ENCODE data around the gene SPATA2L. TPM values are rescaled to one million over a fixed set of nuclear protein-coding genes. Genes with fewer than 3 reads are reported as not detected.
A peak's percentile ranks its signal among the peaks of the same experiment; 100 is the strongest.

The SPATA2L gene
- total RNA-seq, 4 donors from 2014 or later, result 6.1 to 26.1 (median 8.9) TPM

DNA sequence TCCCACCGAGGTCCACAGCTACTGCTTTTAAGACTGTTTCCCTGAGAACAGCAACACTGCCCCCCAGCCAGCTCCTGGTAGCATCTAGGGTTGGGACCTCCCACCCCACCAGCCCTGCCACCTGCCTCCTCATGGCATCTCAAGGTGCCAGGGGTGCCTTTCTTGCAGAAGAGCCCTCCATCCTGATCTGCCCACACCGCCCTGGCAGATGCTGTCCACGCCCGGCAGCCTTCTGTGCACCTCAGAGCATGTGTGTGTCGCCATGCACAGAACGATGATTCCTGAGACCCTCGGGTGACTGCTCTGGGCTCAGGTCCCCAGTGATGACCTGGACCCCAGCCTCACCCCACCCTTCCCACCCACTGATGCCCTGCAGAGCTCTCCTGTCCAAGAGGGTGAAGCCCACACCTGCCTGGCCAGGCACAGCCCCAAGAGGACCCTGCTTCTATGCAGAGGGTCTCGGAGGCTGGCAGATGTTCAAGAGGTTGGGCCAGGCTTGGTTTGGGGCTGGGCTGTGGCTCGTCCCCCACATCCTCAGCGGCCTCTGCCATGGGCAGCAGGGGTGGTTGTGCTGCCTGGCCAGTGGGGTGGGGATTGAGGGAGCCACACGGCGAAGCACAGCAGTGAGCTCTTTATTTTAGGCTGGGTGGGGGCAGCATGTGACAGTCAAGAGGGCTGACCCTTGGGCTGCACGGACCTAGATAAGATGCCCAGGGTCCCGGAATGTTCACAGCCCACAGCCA lies 5.2 kb upstream of the SPATA2L start:
- no peak for TF ChIP-seq CTCF (IDR thresholded peaks at IDR 0.05)
- TF ChIP-seq POLR2A (IDR thresholded peaks at IDR 0.05), result no peak
- intact Hi-C loops (cut with DNase I), result loop anchor here (5.0 to 10.0 kb wide), 3 partner anchors 51 to 151 kb away; no protein-coding TSS in a partner anchor
- no peak for DNase-seq
- H3K9me3 ChIP-seq, result no peaks in the 10 kb centered on the region
- H3K27ac ChIP-seq, result no peak overlapping the region
- peaks cover 0 to 18% (median 0%) of the 10 kb centered on the region in 4 donors for H3K27me3 ChIP-seq
- 72 to 85% methylated on average over 5 to 7 of the region's 14 CpGs for WGBS, 2 donors
- peaks cover 0 to 34% (median 1%) of the 10 kb centered on the region in 3 donors for H3K4me1 ChIP-seq
- H3K36me3 ChIP-seq, result peaks cover 0 to 14% (median 0%) of the 10 kb centered on the region in 3 donors
- H3K4me3 ChIP-seq, result no peak overlapping the region

DNA sequence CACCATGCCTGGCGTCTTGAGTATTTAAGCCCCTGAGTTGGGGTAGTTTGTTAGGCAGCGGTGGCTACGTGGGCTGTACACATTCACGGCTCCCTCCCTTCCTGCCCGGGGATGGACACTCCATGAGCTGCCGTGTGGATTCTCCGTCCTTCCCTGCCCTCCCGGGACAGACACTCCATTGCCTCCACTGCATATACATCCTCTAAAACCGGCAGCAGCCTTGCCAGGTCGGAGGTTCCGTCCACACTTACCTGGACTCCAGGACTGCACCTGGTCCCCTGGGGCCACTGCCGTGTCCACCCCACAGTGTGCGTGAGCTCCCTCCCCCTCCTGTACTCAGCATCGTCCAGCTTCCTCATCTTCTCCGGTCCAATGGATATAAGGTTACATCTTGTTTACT lies 3.5 kb upstream of the SPATA2L start:
- no peak for DNase-seq
- Histone ChIP-seq H3K9me3 (no peaks in the 10 kb centered on the region), H3K4me1 (peaks cover 8 to 42% (median 10%) of the 10 kb centered on the region in 3 donors), H3K4me3 (no peak overlapping the region), H3K36me3 (peaks cover 0 to 14% (median 0%) of the 10 kb centered on the region in 3 donors), H3K27me3 (peaks cover 0 to 18% (median 0%) of the 10 kb centered on the region in 4 donors), H3K27ac (no peak overlapping the region)
- intact Hi-C loops (cut with DNase I), result loop anchor here (5.0 to 10.0 kb wide), 3 partner anchors 52 to 152 kb away; no protein-coding TSS in a partner anchor
- TF ChIP-seq POLR2A (IDR thresholded peaks at IDR 0.05) (no peak), CTCF (IDR thresholded peaks at IDR 0.05) (no peak)
- 71 to 74% methylated on average over 14 to 15 of the region's 15 CpGs for WGBS, 2 donors

DNA sequence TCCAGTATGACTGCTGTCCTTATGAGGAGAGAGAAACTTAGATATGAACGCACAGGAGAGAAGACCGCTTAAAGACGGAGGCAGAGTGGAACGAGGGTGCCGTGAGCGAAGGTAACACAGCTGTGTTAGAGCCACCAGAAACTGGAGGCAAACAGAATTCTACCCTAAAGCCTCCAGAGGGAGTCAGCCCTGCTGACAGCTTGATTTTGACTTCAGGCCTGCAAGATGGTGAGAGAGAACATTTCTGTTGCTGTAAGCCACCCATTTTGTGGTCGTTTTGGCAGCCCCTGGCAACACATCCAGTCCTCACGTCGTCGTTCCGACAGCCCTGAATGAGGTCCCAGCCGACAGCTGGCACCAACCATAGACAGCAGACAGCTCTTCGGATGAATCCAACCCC lies 2.8 kb upstream of the SPATA2L start:
- TF ChIP-seq CTCF (IDR thresholded peaks at IDR 0.05) (no peak), POLR2A (IDR thresholded peaks at IDR 0.05) (no peak)
- WGBS, 2 donors, result 72 to 74% methylated on average over 12 of the region's 13 CpGs
- Histone ChIP-seq H3K9me3 (no peaks in the 10 kb centered on the region), H3K27me3 (peaks cover 0 to 18% (median 0%) of the 10 kb centered on the region in 4 donors), H3K4me3 (no peak overlapping the region), H3K27ac (no peak overlapping the region), H3K36me3 (peaks cover 0 to 14% (median 0%) of the 10 kb centered on the region in 3 donors), H3K4me1 (peaks cover 12 to 48% (median 16%) of the 10 kb centered on the region in 3 donors)
- no peak for DNase-seq
- intact Hi-C loops (cut with DNase I), result loop anchor here (10.0 kb wide), 1 partner anchor 91 kb away; no protein-coding TSS in a partner anchor

GRCh38 chr16:89700649-89701424 lies 668 bp downstream of the SPATA2L start:
- 0% methylated on average over 5 of the region's 78 CpGs; no CpG with 5 or more reads in 1 of the 2 donors for WGBS, 2 donors
- TF ChIP-seq CTCF (IDR thresholded peaks at IDR 0.05) (peak in 2 of 6 experiments; percentile 27 to 37), POLR2A (IDR thresholded peaks at IDR 0.05) (no peak)
- Histone ChIP-seq H3K27me3 (peaks cover 0 to 18% (median 0%) of the 10 kb centered on the region in 4 donors), H3K4me3 (peak overlapping the region; percentile 64 to 78 (median 71)), H3K27ac (peak overlapping the region; percentile 89 to 94 (median 92)), H3K9me3 (no peaks in the 10 kb centered on the region), H3K4me1 (peaks cover 12 to 41% (median 20%) of the 10 kb centered on the region in 3 donors), H3K36me3 (peaks cover 0 to 23% (median 0%) of the 10 kb centered on the region in 3 donors)
- intact Hi-C loops (cut with DNase I), result loop anchor here (10.0 kb wide), 1 partner anchor 94 kb away; no protein-coding TSS in a partner anchor
- no peak for DNase-seq

Data from esophagus squamous epithelium (tissue), 5 donors.